GM18499 (cell line): ENCODE data around the gene AFG1L.
"Not testable (repeated sequence)": the region's sequence is repeated elsewhere in the genome, so short reads cannot be mapped to it uniquely, and the experiment has no call there.

Experiments
- ATAC-seq: cut with Tn5 transposase; IDR thresholded peaks from one replicate; pipeline ENCODE4 v1.9.1; 2021; ENCODE audit warnings: moderate number of reproducible peaks; ENCODE audit not compliant: insufficient read depth, unreplicated experiment

AFG1L gene

DNA sequence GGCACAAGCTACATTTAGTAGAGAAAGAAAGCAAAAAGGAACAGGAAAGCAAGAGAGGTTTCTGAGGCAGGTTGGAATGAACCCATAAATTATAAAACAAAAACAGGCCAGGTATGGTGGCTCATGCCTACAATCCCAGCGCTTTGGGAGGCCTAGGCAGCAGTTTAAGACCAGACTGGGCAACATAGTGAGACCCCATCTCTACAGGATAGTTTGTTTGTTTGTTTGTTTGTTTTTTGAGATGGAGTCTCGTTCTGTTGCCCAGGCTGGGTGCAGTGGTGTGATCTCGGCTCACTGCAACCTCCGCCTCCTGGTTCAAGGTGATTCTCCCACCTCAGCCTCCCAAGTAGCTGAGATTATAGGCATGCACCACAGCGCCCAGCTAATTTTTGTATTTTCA is 49.0 kb downstream of the AFG1L start:
- no peak for ATAC-seq

DNA sequence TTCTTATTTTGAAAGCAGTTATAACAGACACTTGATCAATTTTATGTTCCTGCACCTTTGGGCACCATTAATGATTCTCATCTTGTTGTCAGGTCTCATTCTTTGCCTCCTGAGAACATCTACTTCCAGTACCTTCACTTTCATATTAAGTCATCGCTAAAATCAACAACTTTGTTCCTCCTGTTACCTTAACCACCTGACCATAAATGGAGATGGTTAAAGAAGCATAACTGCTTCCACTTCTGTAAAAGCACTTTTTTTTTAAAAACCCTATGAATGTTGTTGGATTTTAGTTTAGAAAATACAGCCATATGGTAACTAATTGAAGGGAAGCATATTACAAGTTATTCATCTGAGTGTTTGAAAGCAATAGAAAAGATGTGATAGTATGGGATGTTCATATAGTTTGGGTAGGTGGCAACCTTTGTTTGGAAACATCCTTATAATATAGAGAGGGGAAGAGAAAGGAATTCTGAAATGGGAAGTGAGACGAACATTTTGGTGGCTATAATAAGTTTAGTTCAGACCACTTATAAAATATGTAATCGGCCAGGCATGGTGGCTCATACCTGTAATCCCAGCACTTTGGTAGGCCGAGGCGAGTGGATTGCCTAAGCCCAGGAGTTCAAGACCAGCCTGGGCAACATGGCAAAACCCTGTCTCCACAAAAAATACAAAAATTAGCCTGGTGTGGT is 53.9 kb downstream of the AFG1L start:
- ATAC-seq, result peak; percentile 95

DNA sequence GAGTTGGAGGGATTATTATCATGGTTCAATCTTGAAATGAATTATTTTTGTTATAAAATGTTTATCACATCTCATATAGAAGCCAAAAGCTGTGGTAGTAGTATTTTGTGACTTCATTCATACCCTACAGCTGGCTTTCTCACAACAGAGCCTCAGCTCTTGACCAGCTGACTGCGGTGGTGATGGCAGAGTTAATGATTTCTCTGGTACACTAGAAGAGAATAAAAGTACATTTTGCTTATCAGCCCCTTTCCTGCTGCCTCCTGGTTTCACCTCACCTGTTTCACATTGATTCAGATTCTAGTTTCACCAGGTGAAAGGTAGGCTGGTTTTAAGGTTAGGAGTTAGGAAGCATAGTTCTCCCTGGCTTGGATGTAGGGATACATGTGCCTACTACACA is 55.7 kb downstream of the AFG1L start:
- ATAC-seq, result no peak

DNA sequence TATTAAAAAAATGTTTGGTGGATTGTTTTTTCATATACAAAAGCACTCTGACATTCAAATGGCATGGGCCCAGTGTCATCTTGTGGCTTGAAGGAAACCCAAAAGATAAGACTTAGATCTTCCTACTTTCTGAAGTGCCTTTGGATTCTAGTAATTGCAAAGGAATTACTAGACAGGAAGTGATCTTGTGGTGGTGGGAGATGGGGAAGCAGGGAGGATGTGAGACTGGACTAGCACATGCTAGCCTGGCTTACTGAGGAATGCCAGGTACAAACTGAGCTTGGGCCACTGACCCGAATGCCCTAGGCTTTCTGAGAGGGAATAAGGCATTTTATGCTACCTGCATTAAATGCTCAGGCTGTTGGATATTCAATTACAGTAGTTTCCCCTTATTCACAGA is 59.0 kb downstream of the AFG1L start:
- no peak for ATAC-seq

DNA sequence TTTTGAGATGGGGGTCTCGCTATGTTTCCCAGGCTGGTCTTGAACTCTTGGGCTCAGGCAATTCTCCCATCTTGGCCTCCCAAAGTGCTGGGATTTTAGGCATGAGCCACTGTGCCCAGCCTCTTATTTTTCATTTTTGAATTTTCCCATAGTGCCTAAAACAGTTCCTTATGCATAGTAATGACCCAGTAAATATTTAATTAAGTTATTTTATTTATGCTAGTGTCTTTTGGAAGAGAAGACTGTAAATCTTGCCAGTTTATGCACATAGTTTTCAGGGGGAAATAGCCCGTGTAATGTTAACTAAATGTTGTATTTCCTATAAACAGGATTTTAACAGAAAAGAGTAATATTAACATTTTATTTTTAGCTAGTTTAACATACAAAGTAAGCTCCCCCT is 60.3 kb downstream of the AFG1L start:
- ATAC-seq, result no peak

DNA sequence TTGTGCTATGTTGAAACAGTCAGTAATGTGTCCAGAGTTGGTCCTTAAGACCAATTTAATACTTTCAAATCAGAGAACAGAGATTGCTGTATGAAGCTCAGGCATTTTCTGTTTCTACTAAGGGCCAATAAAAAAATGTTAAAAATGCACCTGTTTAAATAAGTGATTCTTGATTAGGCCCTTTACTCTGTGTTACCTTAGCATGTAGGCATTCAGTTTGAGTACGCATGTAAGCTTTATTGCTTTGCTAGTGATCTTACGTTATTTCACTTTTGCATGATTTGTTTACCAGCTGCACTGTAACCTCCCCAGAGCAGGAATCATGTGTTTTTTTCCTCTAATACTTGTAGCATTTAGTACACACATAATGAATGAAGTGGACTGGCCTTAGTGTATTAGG is 61.0 kb downstream of the AFG1L start:
- no peak for ATAC-seq

DNA sequence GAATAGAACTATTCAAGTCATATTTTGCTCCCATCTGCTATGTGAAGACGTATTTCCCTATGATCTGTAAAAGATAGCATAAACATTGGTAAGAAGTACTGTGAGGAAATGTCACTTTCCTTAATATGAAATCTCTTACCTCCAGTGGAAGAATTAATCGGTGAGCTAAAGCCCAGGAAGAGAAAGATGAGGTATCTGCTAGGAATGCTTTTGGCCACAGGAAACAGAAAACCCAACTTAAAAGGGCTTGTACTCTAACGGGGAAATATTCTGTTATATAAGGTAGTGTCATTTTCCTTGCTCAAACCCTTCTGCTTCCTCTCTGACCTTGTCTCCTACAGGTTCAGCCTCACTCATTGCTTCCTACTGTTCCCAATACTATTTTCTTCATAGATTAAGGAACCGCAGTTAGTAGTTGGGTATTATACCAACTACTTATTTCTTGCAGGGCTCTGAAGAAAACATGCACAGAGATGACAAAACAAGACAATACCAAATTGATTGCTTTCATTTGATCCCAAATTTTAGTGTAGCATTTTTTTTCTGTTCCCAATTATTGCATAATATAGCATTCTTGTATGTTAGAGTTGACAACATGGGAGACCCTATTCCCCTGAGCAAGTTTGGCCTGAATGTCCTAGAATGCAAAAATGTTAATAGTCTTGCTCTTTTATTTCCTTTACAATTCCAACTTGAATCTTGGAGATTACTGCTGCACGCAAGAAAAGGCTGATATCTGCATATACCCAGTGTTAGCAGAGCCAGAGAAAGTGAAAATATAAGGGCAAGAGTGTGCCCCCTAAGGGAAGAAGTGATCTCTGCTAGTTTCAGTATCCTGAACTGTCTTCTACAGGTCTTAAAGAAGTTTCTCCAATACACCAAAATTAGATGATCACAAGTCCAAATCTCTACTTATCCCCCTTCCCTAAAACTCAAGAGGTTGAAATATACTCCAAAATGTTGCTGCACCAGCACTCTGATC is 65.3 kb downstream of the AFG1L start:
- ATAC-seq, result no peak

DNA sequence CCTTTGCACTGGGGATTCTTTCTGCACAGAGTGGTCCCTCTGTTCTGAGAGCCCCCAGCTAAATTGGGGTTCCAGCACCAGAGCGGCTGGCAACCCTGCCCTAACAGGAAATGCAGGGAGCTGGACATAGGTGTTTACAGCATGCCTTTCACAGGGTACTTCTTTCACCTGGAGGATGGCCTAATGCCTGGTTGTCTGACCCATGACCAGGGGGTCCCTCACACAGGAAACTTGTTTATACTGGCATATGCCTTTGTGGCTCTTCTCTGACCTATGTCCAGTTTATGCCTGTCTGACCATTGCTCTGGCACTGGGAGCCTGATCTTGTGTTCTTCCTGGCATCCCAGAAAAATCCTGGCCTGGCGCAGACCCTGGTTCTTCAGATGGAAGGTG is 66.1 kb downstream of the AFG1L start:
- ATAC-seq, result no peak

DNA sequence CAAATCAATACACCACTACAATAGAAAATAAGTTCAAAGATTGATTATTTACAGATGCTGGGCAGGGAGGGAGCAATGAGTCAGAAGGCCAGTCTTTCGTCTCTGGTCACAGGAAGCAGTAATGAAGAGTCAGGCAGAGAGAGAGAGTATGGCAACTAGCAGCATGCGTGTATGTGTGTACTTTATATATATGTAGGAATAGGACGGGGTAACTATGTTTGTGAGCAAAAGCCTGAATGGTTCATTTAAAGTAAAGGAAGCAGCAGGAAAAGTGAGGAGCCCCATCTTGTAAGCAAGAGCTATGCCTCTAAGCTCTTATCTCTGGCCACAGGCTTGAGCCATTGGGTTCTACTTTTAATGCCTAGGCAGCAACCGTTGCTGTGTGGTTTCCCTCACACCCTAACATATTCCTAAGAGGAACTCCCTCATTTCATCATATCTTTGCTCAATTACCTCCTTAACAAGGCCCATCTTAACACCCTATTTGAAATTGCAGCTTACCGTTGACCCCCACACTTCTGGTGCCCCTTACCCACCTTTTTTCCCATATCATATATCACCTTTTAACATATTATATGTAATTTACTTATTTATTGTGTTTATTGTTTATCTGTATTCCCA is 66.6 kb downstream of the AFG1L start:
- ATAC-seq, result no peak

DNA sequence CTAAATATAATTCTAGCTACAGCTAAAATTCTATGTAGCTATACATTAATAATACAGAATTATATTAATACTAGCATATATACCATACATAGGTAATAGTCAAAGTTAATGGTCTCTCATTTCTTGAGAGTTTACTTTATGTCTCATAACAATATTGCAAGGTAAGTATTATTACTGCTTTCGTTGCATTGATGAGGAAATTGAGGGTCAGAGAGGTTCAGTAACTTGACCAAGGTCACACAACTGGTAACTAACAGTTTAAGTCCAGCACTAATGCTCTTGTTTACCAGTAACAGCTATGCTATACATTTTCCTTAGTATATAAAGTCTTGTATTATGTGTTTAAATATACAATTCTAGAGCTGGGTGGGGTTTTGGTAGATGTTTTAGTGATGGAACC is 67.6 kb downstream of the AFG1L start:
- ATAC-seq, result no peak

DNA sequence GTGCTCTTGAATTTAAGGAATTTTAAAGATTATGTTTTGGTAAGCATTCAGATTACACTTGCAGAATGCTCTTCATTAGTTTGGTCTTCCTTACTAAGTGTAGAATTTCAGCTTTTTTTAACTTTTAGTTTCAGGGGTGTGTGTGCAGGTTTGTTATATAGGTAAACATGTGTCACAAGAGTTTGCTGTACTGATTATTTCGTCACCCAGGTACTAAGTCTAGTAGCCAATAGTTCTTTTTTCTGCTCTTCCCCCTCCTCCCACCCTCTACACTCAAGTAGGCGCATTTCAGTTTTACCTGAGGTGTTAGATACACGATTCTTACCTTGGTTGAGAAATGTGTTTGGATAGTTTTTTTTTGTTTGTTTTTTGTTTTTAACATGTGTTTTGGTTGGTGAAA is 68.3 kb downstream of the AFG1L start:
- ATAC-seq, result no peak

DNA sequence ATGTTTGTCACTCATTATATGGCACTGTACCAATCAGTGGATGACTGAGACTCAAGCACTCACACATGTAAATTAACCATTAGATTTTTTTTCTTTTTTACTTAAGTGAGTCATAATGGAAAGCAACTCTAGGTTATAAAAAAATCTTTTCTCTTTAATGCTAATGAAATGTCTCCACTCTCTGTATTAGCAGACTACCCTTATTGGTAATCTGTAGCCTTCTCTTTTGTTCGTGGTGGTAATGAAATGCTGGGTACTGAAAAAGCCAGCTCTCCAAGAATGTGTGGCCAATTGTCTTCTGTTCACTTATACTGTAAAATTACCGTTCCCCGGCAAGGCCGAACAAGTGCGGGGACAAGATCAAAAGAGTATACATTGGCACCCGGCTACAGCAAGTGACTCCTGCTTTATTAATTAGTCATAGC is 69.0 kb downstream of the AFG1L start:
- ATAC-seq, result no peak

DNA sequence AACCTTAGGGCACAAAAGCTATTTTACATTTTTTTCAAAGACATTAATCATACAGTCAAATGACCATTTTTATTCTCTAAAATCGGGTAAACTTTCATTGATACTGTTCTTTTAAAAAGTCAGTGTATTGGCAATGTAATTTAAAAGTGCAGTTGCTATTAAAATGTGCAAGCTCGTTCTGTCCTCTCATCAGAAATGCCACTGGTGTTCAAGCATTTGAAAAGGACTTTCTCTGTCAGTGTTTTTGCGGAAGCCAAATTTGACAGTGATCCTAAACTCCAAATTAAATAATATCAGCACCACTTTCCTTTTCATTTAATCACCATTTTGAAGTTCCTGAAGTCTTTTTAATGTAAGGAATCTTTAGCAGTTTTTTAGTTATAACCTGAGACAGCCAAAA is 69.6 kb downstream of the AFG1L start:
- ATAC-seq, result no peak

DNA sequence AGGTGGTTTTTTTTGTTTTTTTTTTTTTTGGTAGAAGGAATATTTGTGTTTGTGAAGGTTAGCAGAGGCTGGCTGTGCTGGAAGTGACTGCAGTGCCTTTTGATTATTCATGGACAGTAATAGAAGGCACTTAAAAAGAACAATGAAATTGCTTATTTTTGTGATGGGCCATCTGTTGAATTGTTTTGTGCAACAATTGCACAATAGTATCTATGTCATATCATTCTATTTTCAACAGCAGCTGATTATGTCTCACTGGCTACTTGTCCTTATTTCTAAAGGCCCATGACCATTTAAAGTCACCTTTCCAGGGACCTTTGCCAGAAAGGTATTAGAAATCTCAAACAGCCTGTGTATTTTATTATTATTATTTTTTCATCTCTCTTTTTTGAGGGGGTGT is 70.6 kb downstream of the AFG1L start:
- ATAC-seq, result no peak

DNA sequence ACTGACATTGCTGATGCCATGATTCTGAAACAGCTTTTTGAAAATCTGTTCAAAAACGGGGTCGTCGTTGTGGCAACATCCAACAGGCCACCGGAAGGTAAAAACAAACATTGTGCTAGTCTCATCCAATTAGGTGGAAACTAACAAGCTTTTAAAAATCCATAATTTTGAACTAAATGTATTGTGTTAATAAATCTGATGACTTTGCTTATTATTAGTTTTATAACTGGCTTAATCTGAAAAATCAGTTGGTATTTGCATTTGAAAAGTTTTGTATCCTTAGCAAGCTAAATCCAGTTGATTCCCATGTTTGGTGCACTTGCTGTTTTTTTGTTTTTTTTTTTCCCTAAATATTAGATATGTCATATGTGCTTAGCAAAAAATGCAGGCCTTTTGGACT is 71.4 kb downstream of the AFG1L start:
- ATAC-seq, result no peak

DNA sequence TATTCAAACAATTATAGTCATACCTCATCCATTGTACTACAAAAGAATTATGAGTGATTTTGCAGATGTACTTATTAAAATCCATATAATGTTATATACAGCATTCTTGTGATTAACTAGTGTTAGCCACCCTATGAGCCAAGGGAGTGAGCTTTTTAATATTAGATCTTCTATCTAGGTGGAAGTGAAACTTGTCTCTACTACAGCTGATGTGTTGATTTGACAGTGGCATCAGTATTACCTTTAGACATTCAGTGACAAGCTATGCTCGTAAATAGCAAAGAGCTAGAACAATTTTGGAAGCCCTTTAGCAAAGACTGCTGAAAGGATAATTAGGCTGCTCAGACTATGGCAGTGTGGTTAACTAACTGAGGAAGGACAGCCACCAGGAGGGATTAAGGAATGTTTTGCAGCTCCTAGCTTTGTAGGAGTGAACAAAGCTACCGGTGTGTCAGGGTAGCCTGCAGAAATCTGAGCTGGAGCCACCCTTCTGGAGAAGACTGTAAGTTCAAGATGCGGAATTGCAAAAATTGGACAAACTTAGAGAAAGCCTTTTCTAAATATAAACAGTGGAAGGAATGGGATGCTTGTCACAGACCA is 73.7 kb downstream of the AFG1L start:
- no peak for ATAC-seq

DNA sequence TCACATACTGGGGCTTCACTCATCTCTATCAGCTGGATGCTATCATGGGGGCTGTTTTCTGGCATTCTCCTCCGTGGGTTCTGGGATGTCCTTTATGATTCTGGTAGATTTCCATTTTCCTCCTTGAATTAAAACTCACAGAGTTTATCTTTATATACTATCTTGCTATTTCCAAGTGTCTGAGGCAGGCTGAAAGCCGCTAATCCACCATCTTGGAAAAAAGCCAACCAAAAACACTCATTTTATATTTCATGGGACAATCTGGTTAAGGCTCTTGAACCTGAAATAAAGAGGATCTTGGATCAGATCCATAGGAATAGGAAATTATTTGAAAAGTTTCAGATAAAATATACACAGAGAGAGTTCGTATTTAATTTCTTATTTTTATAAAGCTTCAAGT is 86.0 kb downstream of the AFG1L start:
- no peak for ATAC-seq

DNA sequence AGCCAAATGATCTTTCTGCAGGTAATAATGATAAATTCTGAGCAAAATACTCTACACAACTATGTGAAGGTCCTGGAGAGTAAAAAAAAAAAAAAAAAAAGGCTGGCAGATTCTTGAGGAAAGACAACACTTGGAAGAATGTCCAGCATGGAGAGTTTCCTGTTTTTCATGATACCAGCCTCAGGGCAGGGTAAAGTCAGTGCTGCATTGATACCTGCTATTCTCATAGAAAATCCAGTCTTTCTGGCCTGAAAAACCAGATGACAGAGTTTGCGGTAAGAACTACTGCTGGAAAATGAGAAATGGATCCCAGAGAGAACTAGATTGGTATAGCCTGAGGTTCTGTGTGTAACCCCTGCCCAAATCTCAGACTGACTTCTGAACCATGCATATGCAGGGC is 89.1 kb downstream of the AFG1L start:
- no peak for ATAC-seq

DNA sequence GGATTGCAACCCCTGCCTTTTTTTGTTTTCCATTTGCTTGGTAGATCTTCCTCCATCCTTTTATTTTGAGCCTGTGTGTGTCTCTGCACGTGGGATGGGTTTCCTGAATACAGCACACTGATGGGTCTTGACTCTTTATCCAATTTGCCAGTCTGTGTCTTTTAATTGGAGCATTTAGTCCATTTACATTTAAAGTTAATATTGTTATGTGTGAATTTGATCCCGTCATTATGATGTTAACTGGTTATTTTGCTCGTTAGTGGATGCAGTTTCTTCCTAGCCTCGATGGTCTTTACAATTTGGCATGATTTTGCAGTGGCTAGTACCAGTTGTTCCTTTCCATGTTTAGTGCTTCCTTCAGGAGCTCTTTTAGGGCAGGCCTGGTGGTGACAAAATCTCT is 94.3 kb downstream of the AFG1L start:
- ATAC-seq, result not testable (repeated sequence)

DNA sequence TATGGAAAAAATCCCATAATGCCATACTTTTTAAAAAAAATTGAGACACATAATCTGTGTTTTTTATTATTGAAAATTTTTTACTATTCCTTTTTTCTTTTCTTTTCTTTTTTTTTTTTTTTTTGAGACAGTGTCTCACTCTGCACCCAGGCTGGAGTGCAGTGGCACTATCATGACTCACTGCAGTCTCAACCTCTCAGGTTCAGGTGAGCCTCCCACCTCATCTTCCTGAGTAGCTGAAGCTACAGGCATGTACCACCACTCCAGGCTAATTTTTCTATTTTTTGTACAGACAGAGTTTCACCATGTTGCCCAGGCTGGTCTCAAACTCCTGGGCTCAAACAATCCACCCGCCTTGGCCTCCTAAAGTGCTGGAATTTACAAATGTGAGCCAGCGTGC is 100.4 kb downstream of the AFG1L start:
- ATAC-seq, result no peak

DNA sequence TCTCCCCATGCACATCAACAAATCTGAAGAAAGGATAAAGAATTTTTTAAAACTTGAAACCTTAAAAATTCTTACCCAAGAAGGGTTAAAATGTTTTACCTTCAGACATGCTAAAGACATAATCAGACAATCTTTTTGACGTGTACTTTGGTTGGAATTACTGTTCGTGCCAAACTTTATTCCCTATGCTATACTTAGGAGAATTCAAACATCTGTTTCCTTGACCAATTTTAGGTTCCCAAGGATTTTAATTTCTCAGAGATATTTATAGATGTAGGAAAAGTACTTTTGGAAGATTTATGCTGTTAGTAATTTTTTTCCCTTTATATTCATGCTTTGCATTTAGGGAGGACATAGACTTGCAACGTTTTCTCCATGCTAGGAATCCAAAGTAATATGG is 108.4 kb downstream of the AFG1L start:
- no peak for ATAC-seq
